AG10803 (cell line): ENCODE data around the gene LILRA2.
"Not testable (repeated sequence)": the region's sequence is repeated elsewhere in the genome, so short reads cannot be mapped to it uniquely, and the experiment has no call there.

Experiments
- DNase-seq: peaks from one replicate; pipeline ENCODE4 v3.0.0; 2010; ENCODE audit warnings: low read depth
- H3K4me3 ChIP-seq: 2 replicates; pipeline ENCODE4 v1.5.1; 2011; ENCODE audit warnings: mild to moderate bottlenecking, low read length, control low read depth
- CTCF ChIP-seq: conservative IDR thresholded peaks from 2 replicates; pipeline ENCODE4 v1.5.1; 2011; ENCODE audit warnings: mild to moderate bottlenecking, low read length, control low read depth, inconsistent platforms

Gene LILRA2

GRCh38 chr19:54552913-54553310, 20.7 kb upstream of the LILRA2 start:
- no peak for DNase-seq
- no peak for TF ChIP-seq CTCF
- no peak overlapping the region for H3K4me3 ChIP-seq

DNA sequence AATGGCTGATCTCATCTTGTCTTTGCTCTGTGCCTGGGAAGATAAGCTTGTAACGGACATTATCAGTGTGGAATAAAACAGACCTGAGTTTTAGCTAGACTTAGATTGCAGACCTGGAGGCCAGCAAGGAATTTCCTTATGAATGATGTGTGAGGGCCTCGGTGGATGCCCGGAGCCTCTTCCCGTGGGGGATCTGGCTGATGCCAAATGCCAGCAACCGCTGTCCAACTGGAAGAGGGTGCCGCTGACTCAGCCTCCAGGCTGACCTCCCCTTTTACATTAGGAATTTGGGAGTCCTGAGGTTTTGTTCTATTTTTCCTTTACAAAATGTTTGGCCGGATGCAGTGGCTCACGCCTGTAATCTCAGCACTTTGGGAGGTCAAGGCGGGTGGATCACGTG, 19.6 kb upstream of the LILRA2 start:
- no peak for TF ChIP-seq CTCF
- DNase-seq = no peak
- no peak overlapping the region for H3K4me3 ChIP-seq

GRCh38 chr19:54554896-54555295, 18.7 kb upstream of the LILRA2 start:
- no peak overlapping the region for H3K4me3 ChIP-seq
- DNase-seq = no peak
- TF ChIP-seq CTCF = no peak

DNA sequence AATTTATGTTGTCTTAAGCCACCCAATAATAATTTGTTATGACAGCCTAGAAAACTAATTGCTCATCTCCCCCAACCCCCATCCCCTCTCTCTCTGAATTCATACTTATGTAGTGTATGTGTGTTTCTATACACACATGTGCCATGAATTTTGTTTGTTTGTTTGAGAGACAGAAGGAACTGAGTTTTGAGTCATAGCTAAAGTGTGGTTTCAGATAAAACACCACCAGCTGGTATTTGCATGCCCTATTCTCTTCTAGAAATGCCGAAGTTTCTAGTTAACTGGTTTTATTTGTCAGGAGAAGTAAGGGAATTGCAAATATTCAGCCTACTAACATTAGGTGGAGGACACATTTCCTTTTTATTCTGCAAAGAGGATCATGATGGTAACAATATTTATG, 17.4 kb upstream of the LILRA2 start:
- H3K4me3 ChIP-seq = no peak overlapping the region
- TF ChIP-seq CTCF = no peak
- no peak for DNase-seq

DNA sequence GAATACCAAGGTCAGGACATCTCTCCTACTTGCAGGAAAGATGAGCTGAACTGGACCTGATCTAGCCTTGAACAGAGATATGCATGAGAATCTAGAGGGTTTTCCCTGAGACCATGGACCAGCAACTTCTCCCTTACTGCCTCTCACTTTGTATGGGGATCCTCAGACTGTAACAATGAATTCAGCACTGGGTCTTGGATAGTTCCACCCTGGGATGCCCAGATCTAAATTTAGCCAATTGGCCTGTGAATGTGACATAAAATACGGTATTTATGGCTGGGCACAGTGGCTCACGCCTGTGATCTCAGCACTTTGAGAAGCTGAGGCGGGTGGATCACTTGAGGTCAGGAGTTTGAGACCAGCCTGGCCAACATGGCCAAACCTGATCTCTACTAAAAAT, 15.3 kb upstream of the LILRA2 start:
- no peak for DNase-seq
- H3K4me3 ChIP-seq = no peak overlapping the region
- TF ChIP-seq CTCF = no peak

DNA sequence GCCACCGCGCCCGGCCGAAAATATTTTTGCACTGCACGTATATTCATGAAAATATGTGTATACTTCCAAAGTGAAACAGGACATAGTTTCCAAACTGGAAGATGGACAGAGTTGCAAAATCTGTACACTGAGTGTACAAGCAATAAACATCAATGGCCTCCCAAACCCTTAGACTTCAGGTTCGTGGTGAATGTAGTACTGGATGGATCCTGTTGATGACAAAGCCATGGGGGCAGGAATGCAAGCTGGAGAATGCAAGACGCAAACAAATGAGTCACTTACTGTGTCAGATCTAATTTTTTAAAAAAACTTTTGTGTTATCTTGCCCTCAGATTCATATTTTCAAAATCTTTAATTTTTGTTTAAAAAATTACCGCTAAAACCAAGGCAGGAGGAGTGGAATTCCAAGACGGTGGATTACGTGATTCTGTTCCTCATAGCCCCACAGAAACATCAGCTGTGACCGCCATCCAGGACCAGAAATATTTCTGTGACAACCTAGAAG, 12.7 kb upstream of the LILRA2 start:
- H3K4me3 ChIP-seq = no peak overlapping the region
- DNase-seq = no peak
- no peak for TF ChIP-seq CTCF

DNA sequence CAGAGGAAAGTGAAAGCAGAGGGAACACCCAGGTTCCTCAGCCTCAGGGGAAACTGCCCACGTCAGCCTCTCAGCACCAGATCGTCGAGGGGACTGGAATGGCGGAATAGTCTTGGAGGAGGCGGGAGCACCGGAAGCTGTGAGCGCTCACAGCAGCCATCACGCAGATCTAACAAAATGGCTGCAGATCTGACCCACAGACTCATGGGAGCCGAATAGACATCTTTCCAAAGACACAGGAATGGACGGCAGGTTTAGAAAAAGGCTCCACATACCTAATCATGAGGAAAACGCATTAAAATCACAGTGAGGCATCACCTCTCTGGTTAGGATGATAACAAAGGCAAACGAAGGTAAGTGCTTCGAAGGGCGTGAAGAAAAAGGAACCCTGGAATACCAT, 11.8 kb upstream of the LILRA2 start:
- TF ChIP-seq CTCF = no peak
- DNase-seq = no peak
- no peak overlapping the region for H3K4me3 ChIP-seq

GRCh38 chr19:54563206-54563605, 10.4 kb upstream of the LILRA2 start:
- H3K4me3 ChIP-seq, DNase-seq: not testable (repeated sequence)
